Stimulated activated naive CD8-positive, alpha-beta T cell treated with anti-CD3 and anti-CD28 coated beads, Interleukin-15, amount 100 ng/mL, for 72 hours (primary cell): ENCODE results near the gene CELA3B.
"Not testable (repeated sequence)": the region's sequence is repeated elsewhere in the genome, so short reads cannot be mapped to it uniquely, and the experiment has no call there.

Source experiments
- ATAC-seq: fragments of 150-1000 bp; cut with Tn5 transposase; 2 replicates; pipeline ENCODE4 v1.10.0; 2021; ENCODE audit warnings: mild to moderate bottlenecking, moderate library complexity
- DNase-seq, 2 donors: peaks; one replicate each; pipeline ENCODE4 v3.0.0; 2021 to 2022
- H3K27ac Mint-ChIP-seq, 2 donors: one replicate each; pipeline ENCODE4 v1.8.0; 2022; ENCODE audit warnings: mild to moderate bottlenecking in 2 of 2, mixed read lengths in 2 of 2, moderate library complexity in 2 of 2
- H3K27me3 Mint-ChIP-seq: one replicate; pipeline ENCODE4 v1.8.0; 2022; ENCODE audit warnings: mixed read lengths
- H3K4me1 Mint-ChIP-seq: one replicate; pipeline ENCODE4 v1.8.0; 2022; ENCODE audit warnings: mild to moderate bottlenecking, mixed read lengths
- H3K4me3 Mint-ChIP-seq, 2 donors: one replicate each; pipeline ENCODE4 v1.8.0; 2022; ENCODE audit warnings: mild to moderate bottlenecking in 2 of 2, mixed read lengths in 2 of 2, moderate library complexity in 1 of 2
- H3K9me3 Mint-ChIP-seq, 2 donors: one replicate each; pipeline ENCODE4 v1.8.0; 2022; ENCODE audit warnings: mixed read lengths in 2 of 2

CELA3B gene

DNA sequence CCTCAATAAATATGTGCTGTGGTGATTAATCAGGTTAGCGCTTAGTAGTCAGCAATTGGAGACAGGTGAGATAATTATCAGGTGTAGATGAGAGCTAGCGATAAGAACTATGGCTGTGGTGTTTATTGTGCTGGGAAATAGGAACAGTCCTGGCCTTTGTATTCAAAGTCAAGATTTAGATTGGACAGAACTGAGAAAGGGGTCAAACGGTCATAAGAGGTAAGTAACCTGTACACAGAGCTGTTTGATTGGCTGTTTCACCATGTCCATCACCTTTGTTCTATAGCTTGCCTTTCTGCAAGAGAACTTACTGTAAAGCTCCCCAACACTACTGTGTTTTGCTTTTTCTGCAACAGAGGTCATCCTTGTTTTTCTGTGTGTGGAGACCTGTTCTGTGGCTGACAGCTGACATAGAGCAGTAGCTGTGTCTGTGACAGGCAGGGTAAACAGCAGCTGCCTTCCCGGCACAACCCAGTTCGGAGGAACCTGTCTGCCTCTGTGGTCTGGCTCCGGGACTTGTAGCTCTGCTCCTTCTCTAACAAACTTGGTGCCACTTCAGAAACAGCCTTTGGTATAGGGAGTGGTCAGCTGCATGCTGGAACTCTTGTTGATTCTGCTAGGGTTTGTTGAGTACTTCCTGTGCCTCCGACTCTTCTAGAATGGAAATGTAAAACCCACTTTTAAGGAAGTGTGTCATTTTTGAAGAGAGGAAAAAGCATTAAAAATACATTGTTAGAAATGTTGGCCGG is 54.6 kb downstream of the CELA3B start:
- peak overlapping the region; percentile 67 for H3K4me3 Mint-ChIP-seq
- peaks cover 58% of the 10 kb centered on the region for H3K4me1 Mint-ChIP-seq
- no peaks in the 10 kb centered on the region for H3K27me3 Mint-ChIP-seq
- ATAC-seq (peak; percentile 62), DNase-seq (peak in 1 of 2 donors; percentile 38)
- H3K9me3 Mint-ChIP-seq: no peaks in the 10 kb centered on the region
- peak overlapping the region in 1 of 2 donors; percentile 93 for H3K27ac Mint-ChIP-seq

DNA sequence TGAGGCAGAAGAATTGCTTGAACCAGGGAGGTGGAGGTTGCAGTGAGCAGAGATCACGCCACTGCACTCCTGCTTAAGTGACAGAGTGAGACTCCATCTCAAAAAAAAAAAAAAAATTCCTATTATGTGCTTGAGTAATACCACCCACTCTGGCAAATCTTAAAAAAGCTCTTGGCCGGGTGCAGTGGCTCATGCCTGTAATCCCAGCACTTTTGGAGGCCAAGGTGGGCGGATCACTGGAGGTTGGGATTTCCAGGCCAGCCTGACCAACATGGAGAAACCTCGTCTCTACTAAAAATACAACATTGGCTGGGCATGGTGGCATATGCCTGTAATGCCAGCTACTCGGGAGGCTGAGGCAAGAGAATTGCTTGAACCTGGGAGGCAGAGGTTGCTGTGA is 58.0 kb downstream of the CELA3B start:
- not testable (repeated sequence) for DNase-seq, ATAC-seq, H3K27me3 Mint-ChIP-seq, H3K9me3 Mint-ChIP-seq, H3K27ac Mint-ChIP-seq, H3K4me3 Mint-ChIP-seq
- peaks cover 51% of the 10 kb centered on the region for H3K4me1 Mint-ChIP-seq

DNA sequence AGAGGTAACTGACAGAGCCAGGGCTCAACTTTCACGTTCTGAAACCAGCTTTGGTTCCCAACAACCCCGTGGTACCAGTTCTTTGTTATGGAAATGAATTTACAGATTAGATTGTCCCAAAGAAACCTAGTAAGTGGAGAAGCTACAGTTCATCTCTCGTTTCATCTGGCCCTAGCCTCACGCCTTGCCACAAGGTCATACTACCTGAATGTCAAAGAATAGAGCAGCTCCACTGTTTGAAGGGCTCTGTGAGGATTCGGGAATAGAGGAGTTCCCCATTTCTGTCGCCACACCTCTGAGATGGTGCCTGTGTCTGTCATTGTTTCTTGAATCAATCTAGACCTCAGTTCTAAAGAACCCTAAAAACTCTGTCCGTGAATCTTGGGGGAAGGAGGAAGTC is 60.7 kb downstream of the CELA3B start:
- no peaks in the 10 kb centered on the region for H3K9me3 Mint-ChIP-seq
- H3K4me3 Mint-ChIP-seq: no peak overlapping the region
- ATAC-seq (no peak), DNase-seq (no peak)
- H3K4me1 Mint-ChIP-seq: peaks cover 46% of the 10 kb centered on the region
- H3K27ac Mint-ChIP-seq: no peak overlapping the region
- H3K27me3 Mint-ChIP-seq: no peaks in the 10 kb centered on the region

DNA sequence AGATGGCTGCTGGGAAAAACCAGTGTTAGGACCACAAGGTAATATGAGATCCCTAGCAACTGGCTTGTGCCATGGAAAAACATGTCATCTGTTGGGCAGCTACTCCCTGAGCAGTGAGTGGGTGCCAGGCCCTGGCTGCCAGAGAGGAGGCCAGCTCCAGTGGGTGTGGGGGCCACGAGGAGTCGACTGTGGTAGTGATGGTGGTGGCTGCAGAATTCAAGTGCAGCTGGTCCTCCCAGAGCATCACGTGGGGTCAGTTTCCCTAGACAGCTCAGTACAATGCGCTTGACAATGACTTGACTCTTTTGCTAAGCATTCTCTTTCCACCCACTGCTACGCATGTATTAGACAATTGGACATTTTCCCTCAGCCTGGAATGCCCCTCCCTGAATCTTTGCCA is 61.2 kb downstream of the CELA3B start:
- H3K4me3 Mint-ChIP-seq: no peak overlapping the region
- peaks cover 49% of the 10 kb centered on the region for H3K4me1 Mint-ChIP-seq
- no peak overlapping the region for H3K27ac Mint-ChIP-seq
- no peak for ATAC-seq
- DNase-seq: no peak
- no peaks in the 10 kb centered on the region for H3K9me3 Mint-ChIP-seq
- no peaks in the 10 kb centered on the region for H3K27me3 Mint-ChIP-seq
